Muscle layer of duodenum (tissue), 2 donors: ENCODE measurements around the gene RDH11.

Experiments
- H3K27ac ChIP-seq: one replicate; pipeline ENCODE4 v1.7.0; 2013; ENCODE audit warnings: mild to moderate bottlenecking, low read length
- H3K27me3 ChIP-seq: one replicate; pipeline ENCODE4 v1.7.0; 2013; ENCODE audit warnings: low read depth, mild to moderate bottlenecking, control low read depth, low read length
- H3K36me3 ChIP-seq, 2 donors: one replicate each; pipeline ENCODE4 v1.7.0; 2013; ENCODE audit warnings: low read length in 2 of 2, control low read depth in 1 of 2, mild to moderate bottlenecking in 1 of 2; ENCODE audit not compliant: insufficient read depth in 2 of 2, control insufficient read depth in 1 of 2
- H3K4me1 ChIP-seq, 2 donors: one replicate each; pipeline ENCODE4 v1.7.0; 2013; ENCODE audit warnings: low read length in 2 of 2, mild to moderate bottlenecking in 2 of 2, control low read depth in 1 of 2, moderate library complexity in 1 of 2; ENCODE audit not compliant: insufficient read depth in 2 of 2, control insufficient read depth in 1 of 2
- H3K4me3 ChIP-seq, 2 donors: one replicate each; pipeline ENCODE4 v1.7.0; 2013; ENCODE audit warnings: low read length in 2 of 2, low read depth in 1 of 2, mild to moderate bottlenecking in 1 of 2
- H3K9me3 ChIP-seq, 2 donors: one replicate each; pipeline ENCODE4 v1.7.0; 2013; ENCODE audit warnings: low read length in 2 of 2, control low read depth in 1 of 2, mild to moderate bottlenecking in 1 of 2; ENCODE audit not compliant: control insufficient read depth in 1 of 2
- donor health status: healthy.

RDH11 gene

GRCh38 chr14:67695394-67695949 lies at the start of gene RDH11:
Gene RDH11 (minus strand): TSS chr14:67695764. CDS start chr14:67695703, 61 bp downstream.
- Histone ChIP-seq H3K4me1 (peaks cover 0 to 11% of the 10 kb centered on the region in 2 donors), H3K9me3 (no peaks in the 10 kb centered on the region), H3K36me3 (peaks cover 12 to 22% of the 10 kb centered on the region in 2 donors), H3K4me3 (peak within 1 kb of the TSS; percentile 96 to 98), H3K27ac (peak within 1 kb of the TSS; percentile 94), H3K27me3 (no peaks in the 10 kb centered on the region)

GRCh38 chr14:67744046-67744445 lies 48.5 kb upstream of the RDH11 start:
- Histone ChIP-seq H3K27me3 (no peaks in the 10 kb centered on the region), H3K4me3 (no peak overlapping the region), H3K36me3 (peaks cover under 1 to 15% of the 10 kb centered on the region in 2 donors), H3K4me1 (peaks cover 0 to 4% of the 10 kb centered on the region in 2 donors), H3K27ac (no peak overlapping the region), H3K9me3 (no peaks in the 10 kb centered on the region)

- no peaks in the 10 kb centered on the region for H3K9me3 ChIP-seq
- H3K27me3 ChIP-seq = no peaks in the 10 kb centered on the region
- no peak overlapping the region for H3K4me3 ChIP-seq
- H3K4me1 ChIP-seq = peaks cover 0 to 3% of the 10 kb centered on the region in 2 donors
- no peak overlapping the region for H3K27ac ChIP-seq
- H3K36me3 ChIP-seq = no peaks in the 10 kb centered on the region
Observed at GRCh38 chr14:67738740-67739504, 43.4 kb upstream of the RDH11 start.

- H3K36me3 ChIP-seq = no peaks in the 10 kb centered on the region
- no peak overlapping the region for H3K4me3 ChIP-seq
- no peaks in the 10 kb centered on the region for H3K9me3 ChIP-seq
- no peaks in the 10 kb centered on the region for H3K4me1 ChIP-seq
- no peaks in the 10 kb centered on the region for H3K27me3 ChIP-seq
- H3K27ac ChIP-seq = no peak overlapping the region
Observed at GRCh38 chr14:67736771-67737170, 41.2 kb upstream of the RDH11 start.

- H3K4me3 ChIP-seq = no peak overlapping the region
- H3K4me1 ChIP-seq = no peaks in the 10 kb centered on the region
- no peak overlapping the region for H3K27ac ChIP-seq
- no peaks in the 10 kb centered on the region for H3K27me3 ChIP-seq
- H3K36me3 ChIP-seq = no peaks in the 10 kb centered on the region
- no peaks in the 10 kb centered on the region for H3K9me3 ChIP-seq
Observed at GRCh38 chr14:67735336-67736147, 40.0 kb upstream of the RDH11 start.

- Histone ChIP-seq H3K4me3 (no peak overlapping the region), H3K27me3 (no peaks in the 10 kb centered on the region), H3K27ac (no peak overlapping the region), H3K4me1 (no peaks in the 10 kb centered on the region), H3K36me3 (no peaks in the 10 kb centered on the region), H3K9me3 (no peaks in the 10 kb centered on the region)
Observed at GRCh38 chr14:67734675-67735074, 39.1 kb upstream of the RDH11 start.

- Histone ChIP-seq H3K27ac (no peak overlapping the region), H3K4me3 (no peak overlapping the region), H3K36me3 (no peaks in the 10 kb centered on the region), H3K4me1 (no peaks in the 10 kb centered on the region), H3K9me3 (no peaks in the 10 kb centered on the region), H3K27me3 (no peaks in the 10 kb centered on the region)
Observed at GRCh38 chr14:67733616-67734015, 38.1 kb upstream of the RDH11 start.

GRCh38 chr14:67729072-67729885 lies 33.7 kb upstream of the RDH11 start:
- no peak overlapping the region for H3K4me3 ChIP-seq
- H3K27ac ChIP-seq = no peak overlapping the region
- no peaks in the 10 kb centered on the region for H3K9me3 ChIP-seq
- no peaks in the 10 kb centered on the region for H3K36me3 ChIP-seq
- H3K27me3 ChIP-seq = no peaks in the 10 kb centered on the region
- no peaks in the 10 kb centered on the region for H3K4me1 ChIP-seq

GRCh38 chr14:67728258-67728657 lies 32.7 kb upstream of the RDH11 start:
- Histone ChIP-seq H3K27ac (no peak overlapping the region), H3K4me3 (no peak overlapping the region), H3K36me3 (no peaks in the 10 kb centered on the region), H3K27me3 (no peaks in the 10 kb centered on the region), H3K9me3 (no peaks in the 10 kb centered on the region), H3K4me1 (no peaks in the 10 kb centered on the region)

GRCh38 chr14:67727361-67727760 lies 31.8 kb upstream of the RDH11 start:
- H3K36me3 ChIP-seq = no peaks in the 10 kb centered on the region
- no peaks in the 10 kb centered on the region for H3K27me3 ChIP-seq
- H3K4me1 ChIP-seq = peaks cover 0 to 4% of the 10 kb centered on the region in 2 donors
- H3K9me3 ChIP-seq = no peaks in the 10 kb centered on the region
- no peak overlapping the region for H3K27ac ChIP-seq
- H3K4me3 ChIP-seq = no peak overlapping the region

- no peak overlapping the region for H3K27ac ChIP-seq
- no peaks in the 10 kb centered on the region for H3K27me3 ChIP-seq
- no peak overlapping the region for H3K4me3 ChIP-seq
- H3K9me3 ChIP-seq = no peaks in the 10 kb centered on the region
- no peaks in the 10 kb centered on the region for H3K36me3 ChIP-seq
- H3K4me1 ChIP-seq = peaks cover 0 to 6% of the 10 kb centered on the region in 2 donors
Observed at GRCh38 chr14:67725171-67725570, 29.6 kb upstream of the RDH11 start.
